ENCODE results near the gene FOXD4L1. TPM values are rescaled to one million over a fixed set of nuclear protein-coding genes. Genes with fewer than 3 reads are reported as not detected.
"Not testable (repeated sequence)": the region's sequence is repeated elsewhere in the genome, so short reads cannot be mapped to it uniquely, and the experiment has no call there.

The FOXD4L1 gene
- 0.09 TPM in 1 of 2 replicates, not detected in the other for total RNA-seq (2021)
- long read RNA-seq: 0 reads

DNA sequence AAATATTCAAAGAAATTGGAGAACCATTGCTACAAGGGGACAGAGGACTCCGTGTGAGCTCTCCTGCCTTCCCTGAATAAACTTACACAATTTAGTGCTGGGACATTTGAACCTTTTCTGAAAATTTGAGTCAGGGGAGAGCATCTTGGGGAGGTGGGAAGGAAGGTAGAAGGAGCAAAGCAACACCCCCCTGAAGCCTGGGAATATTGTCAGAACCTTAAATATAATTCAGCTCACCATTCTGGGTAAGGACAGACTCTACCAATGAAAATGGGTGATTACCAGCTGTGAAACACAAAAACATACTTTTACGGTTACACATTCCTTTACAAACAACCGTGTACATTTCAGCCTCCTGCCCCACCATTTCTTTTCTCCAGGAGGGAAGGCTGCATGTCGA is at the start of gene FOXD4L1:
TSS of gene FOXD4L1 (plus strand) at position 301 of the 400 bp plus-strand sequence. CDS start 592 bp downstream, outside the sequence.
- not testable (repeated sequence) for H2BK5ac ChIP-seq (ENCODE audit: insufficient read length, low read length); H4K91ac ChIP-seq (ENCODE audit: insufficient read length, low read depth, low read length); H3K18ac ChIP-seq (ENCODE audit: insufficient read length, low read depth, low read length); H2BK20ac ChIP-seq (ENCODE audit: low read depth, low read length, poor library complexity, severe bottlenecking); H3K27ac ChIP-seq (ENCODE audit: insufficient read length, low read depth, low read length); H3K23me2 ChIP-seq (ENCODE audit: insufficient read length, low read depth, low read length, poor library complexity, severe bottlenecking); DNase-seq; H3K79me1 ChIP-seq (ENCODE audit: insufficient read depth, low read depth, low read length, poor library complexity, severe bottlenecking); H3K4ac ChIP-seq (ENCODE audit: low read depth, low read length); H3K27ac Mint-ChIP-seq; H2BK120ac ChIP-seq (ENCODE audit: low read depth, low read length, poor library complexity, severe bottlenecking); H4K5ac ChIP-seq (ENCODE audit: insufficient read length, low read depth, low read length); H2AFZ ChIP-seq (ENCODE audit: low read length); H4K20me1 ChIP-seq (ENCODE audit: control insufficient read depth, insufficient read depth, insufficient read length); H3K4me1 ChIP-seq (ENCODE audit: insufficient read depth, low read length); H4K8ac ChIP-seq (replicated peaks; ENCODE audit: insufficient read length, low read depth, low read length); H2BK12ac ChIP-seq (ENCODE audit: insufficient read length, low read depth, low read length); H3T11ph ChIP-seq (ENCODE audit: low read length); H3K14ac ChIP-seq (ENCODE audit: insufficient read depth, low read length); H3K4me2 ChIP-seq (ENCODE audit: insufficient read depth, insufficient read length, low read length); H2AK5ac ChIP-seq (ENCODE audit: insufficient read length, low read length); H2BK15ac ChIP-seq (ENCODE audit: low read depth, low read length); H3K36me3 Mint-ChIP-seq (ENCODE audit: insufficient read depth in 1 of 3, low read depth in 3 of 3); H3K9me3 ChIP-seq (ENCODE audit: control insufficient read depth, low read depth, low read length); H3K56ac ChIP-seq (ENCODE audit: insufficient read length, low read depth, low read length); H3K79me2 ChIP-seq (ENCODE audit: insufficient read depth, low read length); H3K9ac ChIP-seq (ENCODE audit: extremely low read depth, insufficient read length, low read length); H3K9me3 Mint-ChIP-seq; H3K23ac ChIP-seq (ENCODE audit: insufficient read length, low read depth, low read length)
- H3K4me3 Mint-ChIP-seq: peak within 1 kb of the TSS; percentile 48 to 65; a peak in 4 of 5 replicates
- no CpG with 5 or more reads among the region's 4 CpGs for WGBS (ENCODE audit: extremely low coverage, insufficient read length, low lambda C conversion rate)
- peaks cover 14% of the 10 kb centered on the region; the same call in 1 of the 2 replicates for H3K27me3 ChIP-seq (ENCODE audit: insufficient read depth, low read length)
- H3K4me1 Mint-ChIP-seq: peaks cover 0 to 11% of the 10 kb centered on the region in 2 experiments; a peak in 2 of 4 replicates
- peaks cover 63% of the 10 kb centered on the region for H3K27me3 Mint-ChIP-seq (ENCODE audit: low read depth)

DNA sequence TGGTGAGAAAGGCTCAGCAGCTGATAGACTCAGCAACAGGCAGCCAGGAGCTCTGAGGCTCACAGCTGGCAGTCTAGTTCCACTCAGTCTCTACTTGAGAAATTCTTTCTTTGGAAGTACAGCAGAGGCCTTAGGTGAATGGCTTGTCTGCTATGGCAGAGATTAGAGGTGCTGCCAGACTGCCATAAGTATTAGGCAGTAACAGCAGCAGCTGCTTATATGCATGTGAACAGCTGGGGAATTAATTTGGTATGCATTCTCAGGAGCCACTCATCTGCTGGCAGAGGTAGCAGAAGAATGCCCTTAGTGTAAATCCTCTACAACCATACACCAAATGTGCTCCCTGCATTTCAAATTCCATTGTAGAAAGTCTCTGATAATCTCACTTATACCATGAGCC is 32.7 kb upstream of the FOXD4L1 start:
- not testable (repeated sequence) for H3K27me3 ChIP-seq (ENCODE audit: insufficient read depth, low read length); H2BK120ac ChIP-seq (ENCODE audit: low read depth, low read length, poor library complexity, severe bottlenecking); H2AFZ ChIP-seq (ENCODE audit: low read length); H3K4me1 ChIP-seq (ENCODE audit: insufficient read depth, low read length); H3K27ac Mint-ChIP-seq; H3K4me3 Mint-ChIP-seq; H3K9me3 ChIP-seq (ENCODE audit: control insufficient read depth, low read depth, low read length); H3K27me3 Mint-ChIP-seq (ENCODE audit: low read depth); H3K27ac ChIP-seq (ENCODE audit: insufficient read length, low read depth, low read length); H4K20me1 ChIP-seq (ENCODE audit: control insufficient read depth, insufficient read depth, insufficient read length); H3K56ac ChIP-seq (ENCODE audit: insufficient read length, low read depth, low read length); H3K4me1 Mint-ChIP-seq; H3K9ac ChIP-seq (ENCODE audit: extremely low read depth, insufficient read length, low read length); H3K36me3 Mint-ChIP-seq (ENCODE audit: insufficient read depth in 1 of 3, low read depth in 3 of 3); H3K23me2 ChIP-seq (ENCODE audit: insufficient read length, low read depth, low read length, poor library complexity, severe bottlenecking); H3K4ac ChIP-seq (ENCODE audit: low read depth, low read length); H2BK12ac ChIP-seq (ENCODE audit: insufficient read length, low read depth, low read length); H3K79me2 ChIP-seq (ENCODE audit: insufficient read depth, low read length); H3K4me2 ChIP-seq (ENCODE audit: insufficient read depth, insufficient read length, low read length); H4K8ac ChIP-seq (replicated peaks; ENCODE audit: insufficient read length, low read depth, low read length); H3K79me1 ChIP-seq (ENCODE audit: insufficient read depth, low read depth, low read length, poor library complexity, severe bottlenecking); H2BK5ac ChIP-seq (ENCODE audit: insufficient read length, low read length); H3K14ac ChIP-seq (ENCODE audit: insufficient read depth, low read length); H3T11ph ChIP-seq (ENCODE audit: low read length); H3K23ac ChIP-seq (ENCODE audit: insufficient read length, low read depth, low read length); H4K5ac ChIP-seq (ENCODE audit: insufficient read length, low read depth, low read length); H3K18ac ChIP-seq (ENCODE audit: insufficient read length, low read depth, low read length); DNase-seq; H4K91ac ChIP-seq (ENCODE audit: insufficient read length, low read depth, low read length); H3K9me3 Mint-ChIP-seq; H2AK5ac ChIP-seq (ENCODE audit: insufficient read length, low read length); H2BK20ac ChIP-seq (ENCODE audit: low read depth, low read length, poor library complexity, severe bottlenecking); H2BK15ac ChIP-seq (ENCODE audit: low read depth, low read length)

Data from H9 (cell line).